ENCODE data around the gene TMEM213. TPM values are rescaled to one million over a fixed set of nuclear protein-coding genes. Genes with fewer than 3 reads are reported as not detected.

The TMEM213 gene
- total RNA-seq, 1 experiment from 2014 or later, result not detected

DNA sequence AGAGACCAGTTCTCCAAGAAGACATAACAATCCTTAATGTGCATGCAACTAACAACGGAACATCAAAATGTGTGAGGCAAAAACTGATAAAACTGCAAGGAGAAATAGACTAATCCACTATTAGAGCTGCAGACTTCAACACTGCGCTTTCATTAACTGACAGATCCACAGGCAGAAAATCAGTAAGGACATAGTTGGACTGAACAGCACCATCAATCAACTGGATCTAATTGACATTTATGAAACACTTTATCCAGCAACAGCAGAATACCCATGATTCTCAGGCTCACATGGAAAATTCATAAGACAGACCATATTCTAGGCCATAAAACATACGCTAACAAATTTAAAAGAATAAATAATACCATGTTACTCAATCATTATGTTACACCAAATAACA, 21.8 kb downstream of the TMEM213 start:
- H4K20me1 ChIP-seq (ENCODE audit: insufficient read depth), result no peaks in the 10 kb centered on the region
- no peak overlapping the region for H3K27ac ChIP-seq
- H3F3A ChIP-seq (ENCODE audit: insufficient read depth, low read depth), result no peaks in the 10 kb centered on the region
- DNase-seq, result no peak
- no peaks in the 10 kb centered on the region for H3K9me3 ChIP-seq (ENCODE audit: insufficient read depth, low read depth)
- no peak for TF ChIP-seq EZH2 (IDR thresholded peaks at IDR 0.05; ENCODE audit: low read depth)
- no peak for TF ChIP-seq CTCF (conservative IDR thresholded peaks at IDR 0.05)
- no peaks in the 10 kb centered on the region for H3K27me3 ChIP-seq (ENCODE audit: insufficient read depth, low read depth)
- H3K4me1 ChIP-seq (replicated peaks; ENCODE audit: insufficient read depth), result no peaks in the 10 kb centered on the region
- H3K79me2 ChIP-seq (ENCODE audit: low read depth), result no peaks in the 10 kb centered on the region
- POLR2A ChIA-PET (ENCODE audit: unreplicated experiment), result no interaction called here
- no peaks in the 10 kb centered on the region for H3K9me2 ChIP-seq (ENCODE audit: insufficient read depth)
- no peaks in the 10 kb centered on the region for H3K36me3 ChIP-seq (ENCODE audit: low read depth)
- CTCF ChIA-PET, result no interaction called here
- no TSS peak for BruUV-seq (replicated peaks)
- H3K4me3 ChIP-seq, result no peak overlapping the region
- no peak overlapping the region for H2AFZ ChIP-seq
- intact Hi-C loops (cut with micrococcal nuclease; ENCODE audit: unreplicated experiment), result no loop called here
- H3K4me2 ChIP-seq, result no peak overlapping the region

DNA sequence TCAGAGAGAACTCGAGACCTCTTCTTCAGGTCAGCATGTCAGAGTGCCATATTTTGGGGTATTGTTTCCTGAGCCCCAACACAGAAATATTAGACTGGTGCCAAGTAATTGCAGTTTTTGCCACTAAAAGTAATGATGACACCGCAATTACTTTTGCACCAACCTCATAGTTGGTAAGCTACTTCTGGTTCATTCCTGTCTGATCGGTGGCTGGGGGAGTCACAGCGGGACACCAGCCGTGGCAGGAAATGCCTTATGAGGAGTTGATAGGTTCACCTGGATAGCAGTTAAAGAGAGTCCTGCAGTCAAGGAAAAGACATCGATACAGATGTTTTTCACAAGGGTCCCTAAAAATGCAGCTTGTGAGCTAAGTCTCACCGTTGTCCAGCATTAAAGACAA, 24.1 kb downstream of the TMEM213 start:
- H3K79me2 ChIP-seq (ENCODE audit: low read depth), result no peaks in the 10 kb centered on the region
- no peak overlapping the region for H3K4me3 ChIP-seq
- no peaks in the 10 kb centered on the region for H3F3A ChIP-seq (ENCODE audit: insufficient read depth, low read depth)
- POLR2A ChIA-PET (ENCODE audit: unreplicated experiment), result no interaction called here
- no peak for DNase-seq
- BruUV-seq (replicated peaks), result no TSS peak
- H4K20me1 ChIP-seq (ENCODE audit: insufficient read depth), result no peaks in the 10 kb centered on the region
- CTCF ChIA-PET, result no interaction called here
- H3K27me3 ChIP-seq (ENCODE audit: insufficient read depth, low read depth), result no peaks in the 10 kb centered on the region
- H3K4me1 ChIP-seq (replicated peaks; ENCODE audit: insufficient read depth), result no peaks in the 10 kb centered on the region
- H3K9me3 ChIP-seq (ENCODE audit: insufficient read depth, low read depth), result no peaks in the 10 kb centered on the region
- H3K36me3 ChIP-seq (ENCODE audit: low read depth), result no peaks in the 10 kb centered on the region
- intact Hi-C loops (cut with micrococcal nuclease; ENCODE audit: unreplicated experiment), result no loop called here
- no peak overlapping the region for H2AFZ ChIP-seq
- no peak overlapping the region for H3K27ac ChIP-seq
- no peak for TF ChIP-seq EZH2 (IDR thresholded peaks at IDR 0.05; ENCODE audit: low read depth)
- no peak for TF ChIP-seq CTCF (conservative IDR thresholded peaks at IDR 0.05)
- H3K9me2 ChIP-seq (ENCODE audit: insufficient read depth), result no peaks in the 10 kb centered on the region
- no peak overlapping the region for H3K4me2 ChIP-seq

DNA sequence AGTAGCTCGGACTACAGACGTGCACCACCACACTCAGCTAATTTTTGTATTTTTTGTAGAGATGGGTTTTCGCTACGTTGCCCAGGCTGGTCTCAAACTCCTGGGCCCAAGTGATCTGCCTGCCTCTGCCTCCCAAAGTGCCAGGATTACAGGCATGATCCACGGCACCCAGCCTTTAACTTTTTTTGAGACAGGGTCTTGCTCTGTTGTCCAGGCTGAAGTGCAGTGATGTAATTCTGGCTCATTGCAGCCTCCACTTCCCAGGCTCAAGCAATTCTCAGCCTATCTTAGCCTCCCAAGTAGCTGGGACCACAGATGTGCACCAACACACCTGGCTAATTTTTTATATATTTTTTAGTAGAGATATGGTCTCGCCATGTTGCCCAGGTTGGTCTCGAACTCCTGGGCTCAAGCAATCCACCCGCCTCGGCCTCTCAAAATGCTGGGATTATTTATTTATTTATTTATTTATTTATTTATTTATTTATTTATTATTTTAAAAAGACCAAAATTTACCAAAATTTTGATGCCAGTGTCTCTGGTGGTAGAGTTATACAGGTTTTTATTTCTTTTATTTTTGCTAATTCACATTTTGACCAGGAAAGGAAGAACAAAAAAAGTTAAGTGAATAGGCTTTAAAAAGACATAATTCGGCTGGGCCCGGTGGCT, 25.2 kb downstream of the TMEM213 start:
- no peaks in the 10 kb centered on the region for H3K9me2 ChIP-seq (ENCODE audit: insufficient read depth)
- H3K36me3 ChIP-seq (ENCODE audit: low read depth), result no peaks in the 10 kb centered on the region
- no peaks in the 10 kb centered on the region for H3F3A ChIP-seq (ENCODE audit: insufficient read depth, low read depth)
- no peak for DNase-seq
- BruUV-seq (replicated peaks), result no TSS peak
- H4K20me1 ChIP-seq (ENCODE audit: insufficient read depth), result no peaks in the 10 kb centered on the region
- H3K4me1 ChIP-seq (replicated peaks; ENCODE audit: insufficient read depth), result no peaks in the 10 kb centered on the region
- no peak overlapping the region for H3K4me2 ChIP-seq
- TF ChIP-seq CTCF (conservative IDR thresholded peaks at IDR 0.05), result no peak
- TF ChIP-seq EZH2 (IDR thresholded peaks at IDR 0.05; ENCODE audit: low read depth), result no peak
- H2AFZ ChIP-seq, result no peak overlapping the region
- H3K27ac ChIP-seq, result no peak overlapping the region
- no peaks in the 10 kb centered on the region for H3K27me3 ChIP-seq (ENCODE audit: insufficient read depth, low read depth)
- no peaks in the 10 kb centered on the region for H3K79me2 ChIP-seq (ENCODE audit: low read depth)
- H3K9me3 ChIP-seq (ENCODE audit: insufficient read depth, low read depth), result no peaks in the 10 kb centered on the region
- intact Hi-C loops (cut with micrococcal nuclease; ENCODE audit: unreplicated experiment), result no loop called here
- H3K4me3 ChIP-seq, result no peak overlapping the region
- ChIA-PET POLR2A (ENCODE audit: unreplicated experiment) (no interaction called here), CTCF (interaction anchor here (0.6 kb wide), 1 partner anchor 707 kb away, joined by 4 read pairs; no protein-coding TSS in a partner anchor)
